AG10803 (cell line): ENCODE measurements around the gene RBM8A.
A peak's percentile ranks its signal among the peaks of the same experiment; 100 is the strongest.
"Not testable (repeated sequence)": the region's sequence is repeated elsewhere in the genome, so short reads cannot be mapped to it uniquely, and the experiment has no call there.

Experiments used
- DNase-seq: peaks from one replicate; pipeline ENCODE4 v3.0.0; 2010; ENCODE audit warnings: low read depth
- H3K4me3 ChIP-seq: 2 replicates; pipeline ENCODE4 v1.5.1; 2011; ENCODE audit warnings: mild to moderate bottlenecking, low read length, control low read depth
- TF ChIP-seq, protein P1 (sequence below): conservative IDR thresholded peaks from 2 replicates; pipeline ENCODE4 v1.5.1; 2011; ENCODE audit warnings: mild to moderate bottlenecking, low read length, control low read depth, inconsistent platforms

RBM8A gene

DNA sequence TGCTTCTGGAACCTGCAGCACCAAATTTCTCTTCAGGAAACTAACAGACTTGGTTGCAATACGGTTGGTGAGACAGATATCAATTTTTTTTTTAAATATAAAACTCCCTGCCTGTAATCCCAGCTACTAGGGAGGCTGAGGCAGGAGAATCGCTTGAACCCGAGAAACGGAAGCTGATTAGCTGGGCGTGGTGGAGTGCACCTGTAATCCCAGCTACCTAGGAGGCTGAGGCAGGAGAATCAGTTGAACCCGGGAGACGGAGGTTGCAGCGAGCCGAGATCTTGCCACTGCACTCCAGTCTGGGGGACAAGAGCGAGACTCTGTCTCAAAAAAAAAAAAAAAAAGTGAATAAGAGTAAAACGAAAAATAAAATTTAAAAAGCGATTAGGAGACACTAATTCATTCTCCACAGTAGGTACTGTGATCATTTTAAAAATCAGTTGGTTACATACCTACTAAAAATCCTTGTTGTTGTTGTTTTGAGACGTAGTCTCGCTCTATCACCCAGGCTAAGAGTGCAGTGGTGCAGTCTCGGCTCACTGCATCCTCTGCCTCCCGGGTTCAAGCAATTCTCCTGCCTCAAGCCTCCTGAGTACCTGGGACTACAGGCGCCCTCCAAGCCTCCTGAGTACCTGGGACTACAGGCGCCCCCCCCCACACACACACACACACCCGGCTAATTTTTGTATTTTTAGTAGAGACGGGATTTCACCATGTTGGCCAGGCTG is 796 bp upstream of the RBM8A start:
- peak overlapping the region; percentile 86 for H3K4me3 ChIP-seq
- DNase-seq, result no peak
- TF ChIP-seq, protein P1, sequence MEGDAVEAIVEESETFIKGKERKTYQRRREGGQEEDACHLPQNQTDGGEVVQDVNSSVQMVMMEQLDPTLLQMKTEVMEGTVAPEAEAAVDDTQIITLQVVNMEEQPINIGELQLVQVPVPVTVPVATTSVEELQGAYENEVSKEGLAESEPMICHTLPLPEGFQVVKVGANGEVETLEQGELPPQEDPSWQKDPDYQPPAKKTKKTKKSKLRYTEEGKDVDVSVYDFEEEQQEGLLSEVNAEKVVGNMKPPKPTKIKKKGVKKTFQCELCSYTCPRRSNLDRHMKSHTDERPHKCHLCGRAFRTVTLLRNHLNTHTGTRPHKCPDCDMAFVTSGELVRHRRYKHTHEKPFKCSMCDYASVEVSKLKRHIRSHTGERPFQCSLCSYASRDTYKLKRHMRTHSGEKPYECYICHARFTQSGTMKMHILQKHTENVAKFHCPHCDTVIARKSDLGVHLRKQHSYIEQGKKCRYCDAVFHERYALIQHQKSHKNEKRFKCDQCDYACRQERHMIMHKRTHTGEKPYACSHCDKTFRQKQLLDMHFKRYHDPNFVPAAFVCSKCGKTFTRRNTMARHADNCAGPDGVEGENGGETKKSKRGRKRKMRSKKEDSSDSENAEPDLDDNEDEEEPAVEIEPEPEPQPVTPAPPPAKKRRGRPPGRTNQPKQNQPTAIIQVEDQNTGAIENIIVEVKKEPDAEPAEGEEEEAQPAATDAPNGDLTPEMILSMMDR, result no peak

GRCh38 chr1:145926686-145927062 is 610 bp downstream of the RBM8A start:
- peak overlapping the region; percentile 86 for H3K4me3 ChIP-seq
- no peak for DNase-seq
- TF ChIP-seq, protein P1, result no peak

DNA sequence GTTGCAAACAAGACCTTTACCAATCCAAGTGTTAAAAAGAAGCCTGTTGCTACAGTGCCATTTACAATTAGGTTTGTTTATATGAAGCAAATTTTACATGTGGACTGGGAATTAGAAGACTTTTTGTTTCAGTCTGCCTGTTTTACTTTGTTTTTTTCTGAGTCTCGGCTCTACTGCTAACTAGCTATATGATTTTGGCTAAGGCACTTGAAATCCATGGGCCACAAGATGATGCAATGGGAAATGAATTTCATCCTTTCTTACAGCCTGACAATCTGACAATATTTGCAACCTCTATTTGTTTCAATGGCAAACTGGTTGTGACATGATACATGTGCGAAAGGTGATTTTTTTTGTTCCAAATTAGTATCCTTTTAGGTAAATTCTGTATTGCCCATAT is 5.0 kb downstream of the RBM8A start:
- peak; percentile 50 for DNase-seq
- H3K4me3 ChIP-seq, result no peak overlapping the region
- TF ChIP-seq, protein P1, result no peak

DNA sequence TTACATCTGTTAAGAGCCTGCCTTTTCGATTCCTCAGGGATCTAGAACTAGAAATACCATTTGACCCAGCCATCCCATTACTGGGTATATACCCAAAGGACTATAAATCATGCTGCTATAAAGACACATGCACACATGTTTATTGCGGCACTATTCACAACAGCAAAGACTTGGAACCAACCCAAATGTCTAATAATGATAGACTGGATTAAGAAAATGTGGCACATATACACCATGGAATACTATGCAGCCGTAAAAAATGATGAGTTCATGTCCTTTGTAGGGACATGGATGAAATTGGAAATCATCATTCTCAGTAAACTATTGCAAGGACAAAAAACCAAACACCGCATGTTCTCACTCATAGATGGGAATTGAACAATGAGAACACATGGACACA is 7.0 kb downstream of the RBM8A start:
- not testable (repeated sequence) for H3K4me3 ChIP-seq, DNase-seq

GRCh38 chr1:145918992-145919939 is 8.0 kb downstream of the RBM8A start:
- H3K4me3 ChIP-seq, result peak overlapping the region; percentile 79
- peak; percentile 29 for DNase-seq
- TF ChIP-seq, protein P1, result no peak; the same call in 1 of the 2 replicates

- H3K4me3 ChIP-seq, result peak within 1 kb of the TSS; percentile 79
- TF ChIP-seq, protein P1, result no peak
- peak; percentile 83 for DNase-seq
These were observed 8.9 kb downstream of the RBM8A start, which contains the start of gene PEX11B for GRCh38 chr1:145918144-145918991. PEX11B (minus strand) TSS chr1:145918717; CDS start chr1:145918688, 29 bp downstream.

DNA sequence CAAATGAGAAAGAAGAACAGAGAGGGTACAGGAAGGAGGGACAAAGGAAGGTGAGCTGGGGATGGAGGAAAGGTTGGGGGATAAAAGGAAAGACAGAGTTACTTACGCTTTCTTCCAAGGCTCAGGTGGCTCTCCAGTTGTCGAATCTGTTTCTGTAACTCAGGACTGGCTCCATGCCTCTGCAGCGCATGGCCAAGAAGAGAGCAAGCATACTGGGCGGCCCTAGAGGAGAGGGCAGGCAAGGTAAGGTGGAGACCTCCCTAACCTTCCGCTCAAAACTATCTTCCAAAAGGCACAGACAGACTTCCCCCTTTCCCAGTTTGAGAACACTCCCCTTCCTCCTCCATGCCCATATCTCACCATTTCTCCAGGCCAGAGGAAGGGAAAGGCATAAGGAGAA is 9.7 kb downstream of the RBM8A start:
- TF ChIP-seq, protein P1, result no peak
- DNase-seq, result no peak

More for the DNA sequence above, 9.7 kb downstream of the RBM8A start:
- peak overlapping the region; percentile 79 for H3K4me3 ChIP-seq
